ENCODE data around the gene IKZF3.

GRCh38 chr17:39759204-39759603 lies 104.9 kb downstream of the IKZF3 start:
- no peak for TF ChIP-seq EP300 (IDR thresholded peaks at IDR 0.05; ENCODE audit: borderline replicate concordance in 1 of 2, control insufficient read depth in 1 of 2, low read depth in 2 of 2, low read length in 2 of 2)
- TF ChIP-seq, protein P1, sequence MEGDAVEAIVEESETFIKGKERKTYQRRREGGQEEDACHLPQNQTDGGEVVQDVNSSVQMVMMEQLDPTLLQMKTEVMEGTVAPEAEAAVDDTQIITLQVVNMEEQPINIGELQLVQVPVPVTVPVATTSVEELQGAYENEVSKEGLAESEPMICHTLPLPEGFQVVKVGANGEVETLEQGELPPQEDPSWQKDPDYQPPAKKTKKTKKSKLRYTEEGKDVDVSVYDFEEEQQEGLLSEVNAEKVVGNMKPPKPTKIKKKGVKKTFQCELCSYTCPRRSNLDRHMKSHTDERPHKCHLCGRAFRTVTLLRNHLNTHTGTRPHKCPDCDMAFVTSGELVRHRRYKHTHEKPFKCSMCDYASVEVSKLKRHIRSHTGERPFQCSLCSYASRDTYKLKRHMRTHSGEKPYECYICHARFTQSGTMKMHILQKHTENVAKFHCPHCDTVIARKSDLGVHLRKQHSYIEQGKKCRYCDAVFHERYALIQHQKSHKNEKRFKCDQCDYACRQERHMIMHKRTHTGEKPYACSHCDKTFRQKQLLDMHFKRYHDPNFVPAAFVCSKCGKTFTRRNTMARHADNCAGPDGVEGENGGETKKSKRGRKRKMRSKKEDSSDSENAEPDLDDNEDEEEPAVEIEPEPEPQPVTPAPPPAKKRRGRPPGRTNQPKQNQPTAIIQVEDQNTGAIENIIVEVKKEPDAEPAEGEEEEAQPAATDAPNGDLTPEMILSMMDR (IDR thresholded peaks at IDR 0.05 in 2 of 3, conservative IDR thresholded peaks at IDR 0.05 in 1 of 3; ENCODE audit: control insufficient read depth in 2 of 3, extremely low read depth in 1 of 3, insufficient read depth in 1 of 3, low read depth in 3 of 3, low read length in 3 of 3), result no peak
- no peak for TF ChIP-seq JUND (IDR thresholded peaks at IDR 0.05; ENCODE audit: low read depth, low read length)
- no peak for TF ChIP-seq ZNF207 (IDR thresholded peaks at IDR 0.05; ENCODE audit: borderline replicate concordance)
- no peak for TF ChIP-seq YY1 (IDR thresholded peaks at IDR 0.05; ENCODE audit: low read depth, low read length)
- TF ChIP-seq POLR2AphosphoS5 (IDR thresholded peaks at IDR 0.05; ENCODE audit: low read length), result no peak
